ENCODE results near the gene SPIN2A. TPM values are rescaled to one million over a fixed set of nuclear protein-coding genes. Genes with fewer than 3 reads are reported as not detected.

The SPIN2A gene
- total and polyA plus RNA-seq, 2 of the 13 experiments (the other 11 are each of a cell fraction or from before 2014, with no cell fraction given), result 0.44 to 0.60 TPM

DNA sequence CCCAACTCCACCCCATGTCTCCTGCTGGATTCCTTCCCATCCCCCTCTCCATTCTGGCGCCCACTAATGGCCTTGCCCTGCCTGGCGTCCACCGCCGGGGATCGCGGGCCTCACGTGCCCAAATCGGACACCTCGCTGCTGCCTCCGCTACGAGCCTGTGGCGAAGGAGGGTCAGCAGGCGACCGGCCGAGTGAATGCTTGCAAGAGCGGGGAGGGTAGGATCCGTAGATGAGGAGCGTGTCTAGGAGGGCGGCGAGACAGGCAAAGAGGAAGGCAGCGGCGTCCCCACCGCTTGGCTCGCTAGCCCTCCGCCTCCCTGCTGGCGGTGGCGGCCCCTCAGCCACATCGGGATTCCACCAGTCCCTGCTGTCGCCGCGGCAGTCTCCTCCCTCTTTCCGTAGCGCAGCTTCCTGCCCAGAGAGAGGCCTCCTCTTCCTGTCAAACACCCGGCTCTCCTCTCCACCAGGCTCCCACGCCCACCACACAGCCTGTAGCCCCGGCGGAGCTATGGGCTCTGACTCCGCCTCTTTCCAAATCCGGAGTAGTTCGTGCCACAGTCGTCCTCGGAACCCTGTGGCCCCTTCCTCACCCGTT, 15.9 kb downstream of the SPIN2A start, which contains the start of gene SPIN2B (continued):
- TF ChIP-seq PRPF4 (IDR thresholded peaks at IDR 0.05; ENCODE audit: low read depth, low read length, poor library complexity, severe bottlenecking) (no peak), ZNF329 (CRISPR knock-in tag; IDR thresholded peaks at IDR 0.05; ENCODE audit: low read depth) (no peak), ZNF614 (CRISPR knock-in tag; IDR thresholded peaks at IDR 0.05; ENCODE audit: borderline replicate concordance) (0 out of 2 replicates have a peak, but pooled peaks have one; percentile 17), HNRNPLL (IDR thresholded peaks at IDR 0.05; ENCODE audit: low read depth, low read length, poor library complexity, severe bottlenecking) (peak; percentile 68), ZNF282 (IDR thresholded peaks at IDR 0.05; ENCODE audit: partially characterized antibody) (no peak), ZNF644 (CRISPR knock-in tag; IDR thresholded peaks at IDR 0.05; ENCODE audit: low read depth) (no peak), SALL2 (CRISPR knock-in tag; IDR thresholded peaks at IDR 0.05) (no peak), ZNF225 (CRISPR knock-in tag; IDR thresholded peaks at IDR 0.05) (0 out of 2 replicates have a peak, but pooled peaks have one; percentile 24)
- TF ChIP-seq, protein P1, sequence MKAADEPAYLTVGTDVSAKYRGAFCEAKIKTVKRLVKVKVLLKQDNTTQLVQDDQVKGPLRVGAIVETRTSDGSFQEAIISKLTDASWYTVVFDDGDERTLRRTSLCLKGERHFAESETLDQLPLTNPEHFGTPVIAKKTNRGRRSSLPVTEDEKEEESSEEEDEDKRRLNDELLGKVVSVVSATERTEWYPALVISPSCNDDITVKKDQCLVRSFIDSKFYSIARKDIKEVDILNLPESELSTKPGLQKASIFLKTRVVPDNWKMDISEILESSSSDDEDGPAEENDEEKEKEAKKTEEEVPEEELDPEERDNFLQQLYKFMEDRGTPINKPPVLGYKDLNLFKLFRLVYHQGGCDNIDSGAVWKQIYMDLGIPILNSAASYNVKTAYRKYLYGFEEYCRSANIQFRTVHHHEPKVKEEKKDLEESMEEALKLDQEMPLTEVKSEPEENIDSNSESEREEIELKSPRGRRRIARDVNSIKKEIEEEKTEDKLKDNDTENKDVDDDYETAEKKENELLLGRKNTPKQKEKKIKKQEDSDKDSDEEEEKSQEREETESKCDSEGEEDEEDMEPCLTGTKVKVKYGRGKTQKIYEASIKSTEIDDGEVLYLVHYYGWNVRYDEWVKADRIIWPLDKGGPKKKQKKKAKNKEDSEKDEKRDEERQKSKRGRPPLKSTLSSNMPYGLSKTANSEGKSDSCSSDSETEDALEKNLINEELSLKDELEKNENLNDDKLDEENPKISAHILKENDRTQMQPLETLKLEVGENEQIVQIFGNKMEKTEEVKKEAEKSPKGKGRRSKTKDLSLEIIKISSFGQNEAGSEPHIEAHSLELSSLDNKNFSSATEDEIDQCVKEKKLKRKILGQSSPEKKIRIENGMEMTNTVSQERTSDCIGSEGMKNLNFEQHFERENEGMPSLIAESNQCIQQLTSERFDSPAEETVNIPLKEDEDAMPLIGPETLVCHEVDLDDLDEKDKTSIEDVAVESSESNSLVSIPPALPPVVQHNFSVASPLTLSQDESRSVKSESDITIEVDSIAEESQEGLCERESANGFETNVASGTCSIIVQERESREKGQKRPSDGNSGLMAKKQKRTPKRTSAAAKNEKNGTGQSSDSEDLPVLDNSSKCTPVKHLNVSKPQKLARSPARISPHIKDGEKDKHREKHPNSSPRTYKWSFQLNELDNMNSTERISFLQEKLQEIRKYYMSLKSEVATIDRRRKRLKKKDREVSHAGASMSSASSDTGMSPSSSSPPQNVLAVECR (CRISPR knock-in tag; IDR thresholded peaks at IDR 0.05; ENCODE audit: borderline replicate concordance), result peak; percentile 77
- TF ChIP-seq, protein P2, sequence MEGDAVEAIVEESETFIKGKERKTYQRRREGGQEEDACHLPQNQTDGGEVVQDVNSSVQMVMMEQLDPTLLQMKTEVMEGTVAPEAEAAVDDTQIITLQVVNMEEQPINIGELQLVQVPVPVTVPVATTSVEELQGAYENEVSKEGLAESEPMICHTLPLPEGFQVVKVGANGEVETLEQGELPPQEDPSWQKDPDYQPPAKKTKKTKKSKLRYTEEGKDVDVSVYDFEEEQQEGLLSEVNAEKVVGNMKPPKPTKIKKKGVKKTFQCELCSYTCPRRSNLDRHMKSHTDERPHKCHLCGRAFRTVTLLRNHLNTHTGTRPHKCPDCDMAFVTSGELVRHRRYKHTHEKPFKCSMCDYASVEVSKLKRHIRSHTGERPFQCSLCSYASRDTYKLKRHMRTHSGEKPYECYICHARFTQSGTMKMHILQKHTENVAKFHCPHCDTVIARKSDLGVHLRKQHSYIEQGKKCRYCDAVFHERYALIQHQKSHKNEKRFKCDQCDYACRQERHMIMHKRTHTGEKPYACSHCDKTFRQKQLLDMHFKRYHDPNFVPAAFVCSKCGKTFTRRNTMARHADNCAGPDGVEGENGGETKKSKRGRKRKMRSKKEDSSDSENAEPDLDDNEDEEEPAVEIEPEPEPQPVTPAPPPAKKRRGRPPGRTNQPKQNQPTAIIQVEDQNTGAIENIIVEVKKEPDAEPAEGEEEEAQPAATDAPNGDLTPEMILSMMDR (CRISPR knock-in tag; IDR thresholded peaks at IDR 0.05), result peak; percentile 56
- TF ChIP-seq, protein P3, sequence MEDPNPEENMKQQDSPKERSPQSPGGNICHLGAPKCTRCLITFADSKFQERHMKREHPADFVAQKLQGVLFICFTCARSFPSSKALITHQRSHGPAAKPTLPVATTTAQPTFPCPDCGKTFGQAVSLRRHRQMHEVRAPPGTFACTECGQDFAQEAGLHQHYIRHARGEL (CRISPR knock-in tag; IDR thresholded peaks at IDR 0.05), result peak; percentile 97; the same call in 1 of the 2 replicates
- TF ChIP-seq, protein P4, sequence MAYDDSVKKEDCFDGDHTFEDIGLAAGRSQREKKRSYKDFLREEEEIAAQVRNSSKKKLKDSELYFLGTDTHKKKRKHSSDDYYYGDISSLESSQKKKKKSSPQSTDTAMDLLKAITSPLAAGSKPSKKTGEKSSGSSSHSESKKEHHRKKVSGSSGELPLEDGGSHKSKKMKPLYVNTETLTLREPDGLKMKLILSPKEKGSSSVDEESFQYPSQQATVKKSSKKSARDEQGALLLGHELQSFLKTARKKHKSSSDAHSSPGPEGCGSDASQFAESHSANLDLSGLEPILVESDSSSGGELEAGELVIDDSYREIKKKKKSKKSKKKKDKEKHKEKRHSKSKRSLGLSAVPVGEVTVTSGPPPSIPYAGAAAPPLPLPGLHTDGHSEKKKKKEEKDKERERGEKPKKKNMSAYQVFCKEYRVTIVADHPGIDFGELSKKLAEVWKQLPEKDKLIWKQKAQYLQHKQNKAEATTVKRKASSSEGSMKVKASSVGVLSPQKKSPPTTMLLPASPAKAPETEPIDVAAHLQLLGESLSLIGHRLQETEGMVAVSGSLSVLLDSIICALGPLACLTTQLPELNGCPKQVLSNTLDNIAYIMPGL (CRISPR knock-in tag; IDR thresholded peaks at IDR 0.05; ENCODE audit: borderline replicate concordance in 1 of 2, low read depth in 1 of 2), result peak in 1 of 2 experiments; percentile 63; a peak in 2 of 4 replicates
- TF ChIP-seq, protein P5, sequence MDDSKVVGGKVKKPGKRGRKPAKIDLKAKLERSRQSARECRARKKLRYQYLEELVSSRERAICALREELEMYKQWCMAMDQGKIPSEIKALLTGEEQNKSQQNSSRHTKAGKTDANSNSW (CRISPR knock-in tag; IDR thresholded peaks at IDR 0.05; ENCODE audit: borderline replicate concordance), result no peak
- TF ChIP-seq, protein P6, sequence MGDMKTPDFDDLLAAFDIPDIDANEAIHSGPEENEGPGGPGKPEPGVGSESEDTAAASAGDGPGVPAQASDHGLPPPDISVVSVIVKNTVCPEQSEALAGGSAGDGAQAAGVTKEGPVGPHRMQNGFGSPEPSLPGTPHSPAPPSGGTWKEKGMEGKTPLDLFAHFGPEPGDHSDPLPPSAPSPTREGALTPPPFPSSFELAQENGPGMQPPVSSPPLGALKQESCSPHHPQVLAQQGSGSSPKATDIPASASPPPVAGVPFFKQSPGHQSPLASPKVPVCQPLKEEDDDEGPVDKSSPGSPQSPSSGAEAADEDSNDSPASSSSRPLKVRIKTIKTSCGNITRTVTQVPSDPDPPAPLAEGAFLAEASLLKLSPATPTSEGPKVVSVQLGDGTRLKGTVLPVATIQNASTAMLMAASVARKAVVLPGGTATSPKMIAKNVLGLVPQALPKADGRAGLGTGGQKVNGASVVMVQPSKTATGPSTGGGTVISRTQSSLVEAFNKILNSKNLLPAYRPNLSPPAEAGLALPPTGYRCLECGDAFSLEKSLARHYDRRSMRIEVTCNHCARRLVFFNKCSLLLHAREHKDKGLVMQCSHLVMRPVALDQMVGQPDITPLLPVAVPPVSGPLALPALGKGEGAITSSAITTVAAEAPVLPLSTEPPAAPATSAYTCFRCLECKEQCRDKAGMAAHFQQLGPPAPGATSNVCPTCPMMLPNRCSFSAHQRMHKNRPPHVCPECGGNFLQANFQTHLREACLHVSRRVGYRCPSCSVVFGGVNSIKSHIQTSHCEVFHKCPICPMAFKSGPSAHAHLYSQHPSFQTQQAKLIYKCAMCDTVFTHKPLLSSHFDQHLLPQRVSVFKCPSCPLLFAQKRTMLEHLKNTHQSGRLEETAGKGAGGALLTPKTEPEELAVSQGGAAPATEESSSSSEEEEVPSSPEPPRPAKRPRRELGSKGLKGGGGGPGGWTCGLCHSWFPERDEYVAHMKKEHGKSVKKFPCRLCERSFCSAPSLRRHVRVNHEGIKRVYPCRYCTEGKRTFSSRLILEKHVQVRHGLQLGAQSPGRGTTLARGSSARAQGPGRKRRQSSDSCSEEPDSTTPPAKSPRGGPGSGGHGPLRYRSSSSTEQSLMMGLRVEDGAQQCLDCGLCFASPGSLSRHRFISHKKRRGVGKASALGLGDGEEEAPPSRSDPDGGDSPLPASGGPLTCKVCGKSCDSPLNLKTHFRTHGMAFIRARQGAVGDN (CRISPR knock-in tag; IDR thresholded peaks at IDR 0.05), result peak; percentile 80
